OCI-LY1 (cell line): ENCODE results near the gene LYPD6.

ENCODE experiments used
- H2AFZ ChIP-seq: fragments of 200-600 bp; sonication (generic), shearing (Covaris generic); 2 replicates; pipeline ENCODE4 v1.6.0; 2014; ENCODE audit warnings: antibody characterized with exemption, mild to moderate bottlenecking, low read length
- H3F3A ChIP-seq: fragments of 200-600 bp; sonication (generic), shearing (Covaris generic); 2 replicates; pipeline ENCODE4 v1.6.0; 2014; ENCODE audit warnings: mild to moderate bottlenecking, antibody characterized with exemption, low read length, moderate library complexity; ENCODE audit not compliant: insufficient read depth
- H3K27ac ChIP-seq: fragments of 200-600 bp; sonication (generic); 2 replicates; pipeline ENCODE4 v1.5.1; 2014; ENCODE audit warnings: low read length, mixed run types, mild to moderate bottlenecking, low read depth; ENCODE audit not compliant: poor library complexity, severe bottlenecking
- H3K27me3 ChIP-seq: fragments of 200-600 bp; sonication (generic); 2 replicates; pipeline ENCODE4 v1.6.0; 2014; ENCODE audit warnings: antibody characterized with exemption, mild to moderate bottlenecking, low read length, moderate library complexity; ENCODE audit not compliant: insufficient read depth
- H3K36me3 ChIP-seq: fragments of 200-600 bp; sonication (generic); 2 replicates; pipeline ENCODE4 v1.6.1; 2014; ENCODE audit warnings: mild to moderate bottlenecking, antibody characterized with exemption, low read length, moderate library complexity, mixed read lengths; ENCODE audit not compliant: insufficient read depth
- H3K4me1 ChIP-seq: fragments of 200-600 bp; sonication (generic); 2 replicates; pipeline ENCODE4 v1.5.1; 2014; ENCODE audit warnings: mild to moderate bottlenecking, low read length, moderate library complexity; ENCODE audit not compliant: insufficient read depth, severe bottlenecking
- H3K4me2 ChIP-seq: fragments of 200-600 bp; sonication (generic), shearing (Covaris generic); 2 replicates; pipeline ENCODE4 v1.6.1; 2014; ENCODE audit warnings: low read length
- H3K4me3 ChIP-seq: fragments of 200-600 bp; sonication (generic); 2 replicates; pipeline ENCODE4 v1.5.1; 2014; ENCODE audit warnings: low read length, low read depth, mild to moderate bottlenecking, mixed read lengths; ENCODE audit not compliant: poor library complexity, severe bottlenecking
- H3K79me2 ChIP-seq: fragments of 200-600 bp; shearing (Covaris generic); 2 replicates; pipeline ENCODE4 v1.6.1; 2016; ENCODE audit warnings: mixed run types, low read length, mixed read lengths; ENCODE audit not compliant: insufficient read depth
- H3K9ac ChIP-seq: fragments of 200-600 bp; sonication (generic), shearing (Covaris generic); 2 replicates; pipeline ENCODE4 v1.6.1; 2014; ENCODE audit warnings: mild to moderate bottlenecking, low read length, mixed read lengths
- H3K9me2 ChIP-seq: fragments of 200-600 bp; sonication (generic), shearing (Covaris generic); 2 replicates; pipeline ENCODE4 v1.6.1; 2014; ENCODE audit warnings: low read depth, mild to moderate bottlenecking, low read length, mixed read lengths
- H3K9me3 ChIP-seq: fragments of 200-600 bp; shearing (Covaris generic); 2 replicates; pipeline ENCODE4 v1.6.1; 2014; ENCODE audit warnings: low read length, mixed read lengths
- H4K20me1 ChIP-seq: fragments of 200-600 bp; sonication (generic), shearing (Covaris generic); 2 replicates; pipeline ENCODE4 v1.6.0; 2016; ENCODE audit warnings: mild to moderate bottlenecking, low read length; ENCODE audit not compliant: insufficient read depth
- EZH2 ChIP-seq: fragments of 200-600 bp; sonication (generic), shearing (Covaris generic); IDR thresholded peaks from 2 replicates; pipeline ENCODE4 v1.8.0; 2017; ENCODE audit warnings: borderline replicate concordance, mixed run types, mild to moderate bottlenecking, antibody characterized with exemption, low read length, moderate library complexity, mixed read lengths
- TF ChIP-seq, protein P1 (sequence below): fragments of 200-600 bp; sonication (generic), shearing (Covaris generic); IDR thresholded peaks from 2 replicates; pipeline ENCODE4 v1.5.1; 2017; ENCODE audit warnings: mild to moderate bottlenecking, antibody characterized with exemption, low read length, moderate library complexity, mixed read lengths

LYPD6 gene

DNA sequence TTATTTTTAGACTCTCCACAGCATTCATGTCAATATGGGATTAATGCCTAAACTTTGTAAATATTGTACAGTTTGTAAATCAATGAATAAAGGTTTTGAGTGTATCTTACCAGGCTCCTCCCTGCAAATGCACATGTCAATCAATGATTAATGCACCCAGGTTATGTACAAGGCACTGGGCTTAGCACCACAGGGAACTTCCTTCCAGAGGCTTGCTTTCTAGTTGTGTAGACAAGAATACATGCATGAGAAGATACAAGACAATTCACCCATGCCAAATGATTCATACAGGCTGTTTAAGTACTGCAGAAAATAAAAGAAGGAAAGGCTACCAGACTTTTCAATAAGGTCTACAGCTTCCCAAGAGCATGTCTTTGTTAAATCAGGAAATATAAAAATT is 143.1 kb downstream of the LYPD6 start:
- TF ChIP-seq, protein P1, sequence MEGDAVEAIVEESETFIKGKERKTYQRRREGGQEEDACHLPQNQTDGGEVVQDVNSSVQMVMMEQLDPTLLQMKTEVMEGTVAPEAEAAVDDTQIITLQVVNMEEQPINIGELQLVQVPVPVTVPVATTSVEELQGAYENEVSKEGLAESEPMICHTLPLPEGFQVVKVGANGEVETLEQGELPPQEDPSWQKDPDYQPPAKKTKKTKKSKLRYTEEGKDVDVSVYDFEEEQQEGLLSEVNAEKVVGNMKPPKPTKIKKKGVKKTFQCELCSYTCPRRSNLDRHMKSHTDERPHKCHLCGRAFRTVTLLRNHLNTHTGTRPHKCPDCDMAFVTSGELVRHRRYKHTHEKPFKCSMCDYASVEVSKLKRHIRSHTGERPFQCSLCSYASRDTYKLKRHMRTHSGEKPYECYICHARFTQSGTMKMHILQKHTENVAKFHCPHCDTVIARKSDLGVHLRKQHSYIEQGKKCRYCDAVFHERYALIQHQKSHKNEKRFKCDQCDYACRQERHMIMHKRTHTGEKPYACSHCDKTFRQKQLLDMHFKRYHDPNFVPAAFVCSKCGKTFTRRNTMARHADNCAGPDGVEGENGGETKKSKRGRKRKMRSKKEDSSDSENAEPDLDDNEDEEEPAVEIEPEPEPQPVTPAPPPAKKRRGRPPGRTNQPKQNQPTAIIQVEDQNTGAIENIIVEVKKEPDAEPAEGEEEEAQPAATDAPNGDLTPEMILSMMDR, result no peak
- TF ChIP-seq EZH2, result no peak
- H3K36me3 ChIP-seq, result no peaks in the 10 kb centered on the region
- H3K4me2 ChIP-seq, result no peak overlapping the region
- H2AFZ ChIP-seq, result no peak overlapping the region
- no peaks in the 10 kb centered on the region for H3K27me3 ChIP-seq
- H4K20me1 ChIP-seq, result no peaks in the 10 kb centered on the region
- no peak overlapping the region for H3K9ac ChIP-seq
- no peaks in the 10 kb centered on the region for H3K9me2 ChIP-seq
- H3F3A ChIP-seq, result no peaks in the 10 kb centered on the region
- H3K27ac ChIP-seq, result no peak overlapping the region
- H3K4me3 ChIP-seq, result no peak overlapping the region
- H3K4me1 ChIP-seq, result no peaks in the 10 kb centered on the region
- H3K9me3 ChIP-seq, result no peaks in the 10 kb centered on the region
- H3K79me2 ChIP-seq, result no peaks in the 10 kb centered on the region

GRCh38 chr2:149483004-149483605 is 152.7 kb downstream of the LYPD6 start:
- no peak overlapping the region for H3K9ac ChIP-seq
- no peaks in the 10 kb centered on the region for H3K27me3 ChIP-seq
- no peaks in the 10 kb centered on the region for H3K9me3 ChIP-seq
- H3K79me2 ChIP-seq, result no peaks in the 10 kb centered on the region
- H2AFZ ChIP-seq, result no peak overlapping the region
- no peaks in the 10 kb centered on the region for H4K20me1 ChIP-seq
- no peak overlapping the region for H3K4me2 ChIP-seq
- H3K4me1 ChIP-seq, result no peaks in the 10 kb centered on the region
- no peaks in the 10 kb centered on the region for H3K9me2 ChIP-seq
- TF ChIP-seq, protein P1, result no peak
- TF ChIP-seq EZH2, result no peak
- H3K27ac ChIP-seq, result no peak overlapping the region
- no peak overlapping the region for H3K4me3 ChIP-seq
- H3K36me3 ChIP-seq, result no peaks in the 10 kb centered on the region
- H3F3A ChIP-seq, result no peaks in the 10 kb centered on the region

GRCh38 chr2:149486664-149487063 is 156.3 kb downstream of the LYPD6 start:
- H3F3A ChIP-seq, result no peaks in the 10 kb centered on the region
- no peaks in the 10 kb centered on the region for H4K20me1 ChIP-seq
- no peaks in the 10 kb centered on the region for H3K36me3 ChIP-seq
- H3K4me2 ChIP-seq, result no peak overlapping the region
- H3K4me3 ChIP-seq, result no peak overlapping the region
- no peaks in the 10 kb centered on the region for H3K4me1 ChIP-seq
- H3K27ac ChIP-seq, result no peak overlapping the region
- no peaks in the 10 kb centered on the region for H3K27me3 ChIP-seq
- H3K9me2 ChIP-seq, result no peaks in the 10 kb centered on the region
- H3K9me3 ChIP-seq, result no peaks in the 10 kb centered on the region
- TF ChIP-seq, protein P1, result no peak
- no peak for TF ChIP-seq EZH2
- H3K9ac ChIP-seq, result no peak overlapping the region
- no peak overlapping the region for H2AFZ ChIP-seq
- no peaks in the 10 kb centered on the region for H3K79me2 ChIP-seq
